ENCODE data around the gene TRAF1.

DNA sequence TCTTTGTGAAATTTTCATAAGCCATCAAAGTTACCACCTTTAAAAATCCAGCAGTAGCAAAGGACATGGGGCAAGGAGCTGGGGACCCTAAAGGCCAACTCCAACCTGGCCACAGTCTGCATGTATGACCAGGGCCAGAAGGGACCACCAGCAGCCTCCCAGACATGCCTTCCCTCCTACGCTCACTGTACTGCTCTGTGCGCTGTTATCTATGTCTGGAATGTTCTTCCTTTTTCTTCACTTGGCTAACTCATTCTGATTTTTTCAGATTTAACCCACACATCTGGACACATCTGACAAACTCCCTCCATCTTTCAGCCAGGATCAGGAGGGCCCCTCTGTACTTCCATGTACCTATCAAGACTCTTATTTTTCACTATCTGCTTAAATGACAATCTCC is 47.6 kb upstream of the TRAF1 start:
- TF ChIP-seq, protein P1, sequence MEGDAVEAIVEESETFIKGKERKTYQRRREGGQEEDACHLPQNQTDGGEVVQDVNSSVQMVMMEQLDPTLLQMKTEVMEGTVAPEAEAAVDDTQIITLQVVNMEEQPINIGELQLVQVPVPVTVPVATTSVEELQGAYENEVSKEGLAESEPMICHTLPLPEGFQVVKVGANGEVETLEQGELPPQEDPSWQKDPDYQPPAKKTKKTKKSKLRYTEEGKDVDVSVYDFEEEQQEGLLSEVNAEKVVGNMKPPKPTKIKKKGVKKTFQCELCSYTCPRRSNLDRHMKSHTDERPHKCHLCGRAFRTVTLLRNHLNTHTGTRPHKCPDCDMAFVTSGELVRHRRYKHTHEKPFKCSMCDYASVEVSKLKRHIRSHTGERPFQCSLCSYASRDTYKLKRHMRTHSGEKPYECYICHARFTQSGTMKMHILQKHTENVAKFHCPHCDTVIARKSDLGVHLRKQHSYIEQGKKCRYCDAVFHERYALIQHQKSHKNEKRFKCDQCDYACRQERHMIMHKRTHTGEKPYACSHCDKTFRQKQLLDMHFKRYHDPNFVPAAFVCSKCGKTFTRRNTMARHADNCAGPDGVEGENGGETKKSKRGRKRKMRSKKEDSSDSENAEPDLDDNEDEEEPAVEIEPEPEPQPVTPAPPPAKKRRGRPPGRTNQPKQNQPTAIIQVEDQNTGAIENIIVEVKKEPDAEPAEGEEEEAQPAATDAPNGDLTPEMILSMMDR (IDR thresholded peaks at IDR 0.05): no peak
- no peak for TF ChIP-seq EP300 (IDR thresholded peaks at IDR 0.05)
- TF ChIP-seq POLR2AphosphoS5 (IDR thresholded peaks at IDR 0.05): no peak
- TF ChIP-seq POLR2A (IDR thresholded peaks at IDR 0.05): no peak
